ENCODE results near the gene HPDL. TPM values are rescaled to one million over a fixed set of nuclear protein-coding genes. Genes with fewer than 3 reads are reported as not detected.
A peak's percentile ranks its signal among the peaks of the same experiment; 100 is the strongest.

The HPDL gene
- total and polyA plus RNA-seq, 4 donors: 0.36 TPM; not detected in 3

GRCh38 chr1:45339789-45340558, 13.3 kb downstream of the HPDL start, which contains the start of the genes MUTYH and TOE1:
Gene MUTYH, minus strand, starts transcription at chr1:45340440. Its CDS starts 5,935 bp downstream, at chr1:45334505.
Gene TOE1, plus strand, starts transcription at chr1:45340170. Its CDS starts 83 bp downstream, at chr1:45340253.
- 0 to 1% methylated on average over 70 of the region's 70 CpGs for WGBS, 2 donors
- Histone ChIP-seq H3K36me3 (ENCODE audit: control insufficient read depth in 1 of 2, insufficient read depth in 2 of 2, low read length in 1 of 2) (peaks cover 0 to 15% of the 10 kb centered on the region in 2 donors), H3K27ac (ENCODE audit: low read depth in 1 of 2, low read length in 2 of 2) (peak within 1 kb of the TSS; percentile 49 to 91), H3K4me3 (ENCODE audit: low read length in 2 of 2) (peak within 1 kb of the TSS; percentile 60 to 64), H3K9me3 (ENCODE audit: control insufficient read depth, low read length) (no peaks in the 10 kb centered on the region), H3K27me3 (ENCODE audit: control insufficient read depth in 1 of 2, insufficient read depth in 2 of 2, low read length in 1 of 2) (no peaks in the 10 kb centered on the region), H3K4me1 (ENCODE audit: control insufficient read depth in 1 of 2, insufficient read depth in 2 of 2, low read length in 2 of 2) (no peaks in the 10 kb centered on the region)
- intact Hi-C loops (cut with DNase I): loop anchor here in 1 of 2 donors (1.0 kb wide), 1 partner anchor 36 kb away; no protein-coding TSS in a partner anchor
- ATAC-seq (ENCODE audit: low FRiP score) (peak; percentile 97), DNase-seq (peak; percentile 96 to 98)

GRCh38 chr1:45340816-45341466, 14.2 kb downstream of the HPDL start:
- H3K27ac ChIP-seq (ENCODE audit: low read depth in 1 of 2, low read length in 2 of 2): peak overlapping the region; percentile 49 to 91
- H3K9me3 ChIP-seq (ENCODE audit: control insufficient read depth, low read length): no peaks in the 10 kb centered on the region
- no peaks in the 10 kb centered on the region for H3K27me3 ChIP-seq (ENCODE audit: control insufficient read depth in 1 of 2, insufficient read depth in 2 of 2, low read length in 1 of 2)
- ATAC-seq (ENCODE audit: low FRiP score): no peak
- intact Hi-C loops (cut with DNase I): no loop called here
- WGBS, 2 donors: 29 to 32% methylated on average over 6 of the region's 6 CpGs
- DNase-seq: no peak
- H3K4me1 ChIP-seq (ENCODE audit: control insufficient read depth in 1 of 2, insufficient read depth in 2 of 2, low read length in 2 of 2): no peaks in the 10 kb centered on the region
- H3K4me3 ChIP-seq (ENCODE audit: low read length in 2 of 2): peak overlapping the region; percentile 60 to 64
- peaks cover 0 to 15% of the 10 kb centered on the region in 2 donors for H3K36me3 ChIP-seq (ENCODE audit: control insufficient read depth in 1 of 2, insufficient read depth in 2 of 2, low read length in 1 of 2)

GRCh38 chr1:45344499-45344898, 17.8 kb downstream of the HPDL start:
- H3K27ac ChIP-seq (ENCODE audit: low read depth in 1 of 2, low read length in 2 of 2): no peak overlapping the region
- peaks cover 0 to 4% of the 10 kb centered on the region in 2 donors for H3K4me1 ChIP-seq (ENCODE audit: control insufficient read depth in 1 of 2, insufficient read depth in 2 of 2, low read length in 2 of 2)
- no peaks in the 10 kb centered on the region for H3K27me3 ChIP-seq (ENCODE audit: control insufficient read depth in 1 of 2, insufficient read depth in 2 of 2, low read length in 1 of 2)
- H3K4me3 ChIP-seq (ENCODE audit: low read length in 2 of 2): no peak overlapping the region
- ATAC-seq (ENCODE audit: low FRiP score): no peak
- WGBS, 2 donors: 97 to 98% methylated on average over 2 of the region's 2 CpGs
- no peak for DNase-seq
- no peaks in the 10 kb centered on the region for H3K9me3 ChIP-seq (ENCODE audit: control insufficient read depth, low read length)
- intact Hi-C loops (cut with DNase I): no loop called here
- H3K36me3 ChIP-seq (ENCODE audit: control insufficient read depth in 1 of 2, insufficient read depth in 2 of 2, low read length in 1 of 2): peaks cover 0 to 15% of the 10 kb centered on the region in 2 donors

- Histone ChIP-seq H3K27me3 (ENCODE audit: control insufficient read depth in 1 of 2, insufficient read depth in 2 of 2, low read length in 1 of 2) (no peaks in the 10 kb centered on the region), H3K36me3 (ENCODE audit: control insufficient read depth in 1 of 2, insufficient read depth in 2 of 2, low read length in 1 of 2) (peaks cover 0 to 15% of the 10 kb centered on the region in 2 donors), H3K27ac (ENCODE audit: low read depth in 1 of 2, low read length in 2 of 2) (no peak overlapping the region), H3K4me1 (ENCODE audit: control insufficient read depth in 1 of 2, insufficient read depth in 2 of 2, low read length in 2 of 2) (peaks cover 0 to 4% of the 10 kb centered on the region in 2 donors), H3K4me3 (ENCODE audit: low read length in 2 of 2) (no peak overlapping the region), H3K9me3 (ENCODE audit: control insufficient read depth, low read length) (no peaks in the 10 kb centered on the region)
- ATAC-seq (ENCODE audit: low FRiP score): no peak
- intact Hi-C loops (cut with DNase I): no loop called here
- 94% methylated on average over 13 of the region's 13 CpGs for whole genome bisulfite sequencing, 2 donors
- DNase-seq: no peak
These were observed 18.3 kb downstream of the HPDL start for GRCh38 chr1:45345014-45345413.

- intact Hi-C loops (cut with DNase I): no loop called here
- Histone ChIP-seq H3K4me1 (ENCODE audit: control insufficient read depth in 1 of 2, insufficient read depth in 2 of 2, low read length in 2 of 2) (peaks cover 0 to 4% of the 10 kb centered on the region in 2 donors), H3K36me3 (ENCODE audit: control insufficient read depth in 1 of 2, insufficient read depth in 2 of 2, low read length in 1 of 2) (peaks cover 0 to 15% of the 10 kb centered on the region in 2 donors), H3K9me3 (ENCODE audit: control insufficient read depth, low read length) (no peaks in the 10 kb centered on the region), H3K27me3 (ENCODE audit: control insufficient read depth in 1 of 2, insufficient read depth in 2 of 2, low read length in 1 of 2) (no peaks in the 10 kb centered on the region), H3K27ac (ENCODE audit: low read depth in 1 of 2, low read length in 2 of 2) (no peak overlapping the region), H3K4me3 (ENCODE audit: low read length in 2 of 2) (no peak overlapping the region)
- DNase-seq (no peak), ATAC-seq (ENCODE audit: low FRiP score) (no peak)
- 85 to 90% methylated on average over 2 of the region's 2 CpGs for WGBS, 2 donors
These were observed 19.8 kb downstream of the HPDL start for GRCh38 chr1:45346473-45346872.

- H3K27me3 ChIP-seq (ENCODE audit: control insufficient read depth in 1 of 2, insufficient read depth in 2 of 2, low read length in 1 of 2): no peaks in the 10 kb centered on the region
- ATAC-seq (ENCODE audit: low FRiP score): no peak
- intact Hi-C loops (cut with DNase I): no loop called here
These were observed 21.3 kb downstream of the HPDL start for GRCh38 chr1:45348020-45348419.

GRCh38 chr1:45348609-45348965, 21.9 kb downstream of the HPDL start:
- DNase-seq (no peak), ATAC-seq (ENCODE audit: low FRiP score) (no peak)
- Histone ChIP-seq H3K27ac (ENCODE audit: low read depth in 1 of 2, low read length in 2 of 2) (peak overlapping the region in 1 of 2 donors; percentile 70), H3K4me1 (ENCODE audit: control insufficient read depth in 1 of 2, insufficient read depth in 2 of 2, low read length in 2 of 2) (peaks cover 0 to 4% of the 10 kb centered on the region in 2 donors), H3K36me3 (ENCODE audit: control insufficient read depth in 1 of 2, insufficient read depth in 2 of 2, low read length in 1 of 2) (peaks cover 0 to 3% of the 10 kb centered on the region in 2 donors), H3K4me3 (ENCODE audit: low read length in 2 of 2) (no peak overlapping the region), H3K9me3 (ENCODE audit: control insufficient read depth, low read length) (no peaks in the 10 kb centered on the region), H3K27me3 (ENCODE audit: control insufficient read depth in 1 of 2, insufficient read depth in 2 of 2, low read length in 1 of 2) (no peaks in the 10 kb centered on the region)
- intact Hi-C loops (cut with DNase I): no loop called here
- 0 to 7% methylated on average over 1 of the region's 1 CpG for WGBS, 2 donors

More at GRCh38 chr1:45348020-45348419, 21.3 kb downstream of the HPDL start:
- Histone ChIP-seq H3K36me3 (ENCODE audit: control insufficient read depth in 1 of 2, insufficient read depth in 2 of 2, low read length in 1 of 2) (peaks cover 0 to 8% of the 10 kb centered on the region in 2 donors), H3K9me3 (ENCODE audit: control insufficient read depth, low read length) (no peaks in the 10 kb centered on the region), H3K4me1 (ENCODE audit: control insufficient read depth in 1 of 2, insufficient read depth in 2 of 2, low read length in 2 of 2) (peaks cover 0 to 4% of the 10 kb centered on the region in 2 donors), H3K4me3 (ENCODE audit: low read length in 2 of 2) (no peak overlapping the region), H3K27ac (ENCODE audit: low read depth in 1 of 2, low read length in 2 of 2) (peak overlapping the region in 1 of 2 donors; percentile 49)
- WGBS, 2 donors: 95 to 100% methylated on average over 2 of the region's 2 CpGs
- no peak for DNase-seq

GRCh38 chr1:45348966-45349677, 22.4 kb downstream of the HPDL start:
- Histone ChIP-seq H3K9me3 (ENCODE audit: control insufficient read depth, low read length) (no peaks in the 10 kb centered on the region), H3K27ac (ENCODE audit: low read depth in 1 of 2, low read length in 2 of 2) (peak overlapping the region in 1 of 2 donors; percentile 70), H3K4me1 (ENCODE audit: control insufficient read depth in 1 of 2, insufficient read depth in 2 of 2, low read length in 2 of 2) (peaks cover 0 to 4% of the 10 kb centered on the region in 2 donors), H3K27me3 (ENCODE audit: control insufficient read depth in 1 of 2, insufficient read depth in 2 of 2, low read length in 1 of 2) (no peaks in the 10 kb centered on the region), H3K36me3 (ENCODE audit: control insufficient read depth in 1 of 2, insufficient read depth in 2 of 2, low read length in 1 of 2) (peaks cover 0 to 3% of the 10 kb centered on the region in 2 donors), H3K4me3 (ENCODE audit: low read length in 2 of 2) (no peak overlapping the region)
- WGBS, 2 donors: 30% methylated on average over 3 of the region's 3 CpGs
- intact Hi-C loops (cut with DNase I): no loop called here
- ATAC-seq (ENCODE audit: low FRiP score): peak; percentile 57
- DNase-seq: no peak

All from aorta (tissue), 5 donors.